Measurements from ENCODE around the gene GALNT9.

DNA sequence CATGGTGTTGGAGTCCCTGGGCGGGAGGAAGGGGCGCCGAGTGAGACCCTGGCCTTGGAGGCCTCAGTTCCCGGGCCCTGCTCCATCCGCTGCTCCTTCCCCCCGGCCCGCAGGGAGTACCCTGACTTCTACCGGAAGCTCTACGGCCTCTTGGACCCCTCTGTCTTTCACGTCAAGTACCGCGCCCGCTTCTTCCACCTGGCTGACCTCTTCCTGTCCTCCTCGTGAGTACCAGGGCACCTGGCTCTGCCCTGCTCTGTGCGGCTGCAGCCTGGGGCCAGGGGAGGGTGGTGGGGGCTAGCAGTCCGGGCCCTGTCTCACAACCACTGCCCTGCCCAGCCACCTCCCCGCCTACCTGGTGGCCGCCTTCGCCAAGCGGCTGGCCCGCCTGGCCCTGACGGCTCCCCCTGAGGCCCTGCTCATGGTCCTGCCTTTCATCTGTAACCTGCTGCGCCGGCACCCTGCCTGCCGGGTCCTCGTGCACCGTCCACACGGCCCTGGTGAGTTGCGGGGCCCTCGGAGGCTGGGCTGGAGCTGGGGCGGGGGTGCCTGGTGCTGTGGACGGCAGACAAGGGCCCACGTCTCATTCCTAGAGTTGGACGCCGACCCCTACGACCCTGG lies 178.1 kb downstream of the GALNT9 start:
- TF ChIP-seq POLR2AphosphoS5 (IDR thresholded peaks at IDR 0.05) (no peak), POLR2A (IDR thresholded peaks at IDR 0.05) (no peak), CTCF (IDR thresholded peaks at IDR 0.05) (no peak), EP300 (IDR thresholded peaks at IDR 0.05) (no peak)

Data from sigmoid colon (tissue), 4 donors.